Esophagus squamous epithelium (tissue), 5 donors: ENCODE results near the gene TMEM132E. TPM values are rescaled to one million over a fixed set of nuclear protein-coding genes. Genes with fewer than 3 reads are reported as not detected.

Experiments used
- DNase-seq: peaks from one replicate; lab custom pipeline; 2025; lab: John Stamatoyannopoulos, UW
- H3K27ac ChIP-seq, 4 donors: fragments of 200-600 bp; sonication (generic); one replicate each; pipeline ENCODE4 v1.5.1; 2016 to 2019; ENCODE audit warnings: mild to moderate bottlenecking in 1 of 4
- H3K27me3 ChIP-seq, 4 donors: fragments of 200-600 bp; sonication (generic); 1 replicate in 3 of 4; 2 replicates in 1 of 4; pipeline versions ENCODE4 v1.5.1 to v1.6.0; 2017 to 2021; ENCODE audit warnings: antibody characterized with exemption in 1 of 4
- H3K36me3 ChIP-seq, 3 donors: fragments of 200-600 bp; sonication (generic); one replicate each; pipeline ENCODE4 v1.5.1; 2016 to 2019
- H3K4me1 ChIP-seq, 3 donors: fragments of 200-600 bp; sonication (generic); one replicate each; pipeline ENCODE4 v1.5.1; 2017 to 2019
- H3K4me3 ChIP-seq, 4 donors: fragments of 200-600 bp; sonication (generic); 1 replicate in 3 of 4; 2 replicates in 1 of 4; pipeline ENCODE4 v1.5.1; 2016 to 2019; ENCODE audit warnings: mild to moderate bottlenecking in 2 of 4, moderate library complexity in 1 of 4
- H3K9me3 ChIP-seq, 3 donors: fragments of 200-600 bp; sonication (generic); one replicate each; pipeline ENCODE4 v1.5.1; 2016 to 2019
- POLR2A ChIP-seq, 4 donors: fragments of 450-650 bp; IDR thresholded peaks; one replicate each; pipeline ENCODE4 v1.6.1; 2017; ENCODE audit warnings: antibody characterized with exemption in 4 of 4, mild to moderate bottlenecking in 4 of 4, moderate library complexity in 3 of 4
- WGBS, 2 donors: methylation state at CpG; one replicate each; pipeline ENCODE4 v1.1.5; 2018; 5-methylcytosine and 5-hydroxymethylcytosine counted together
- intact Hi-C: fragments of 100-400 bp; cut with DNase I; formaldehyde crosslinking; loops from one replicate; pipeline ENCODE4 v1.15.0; 2022
- total RNA-seq, 4 donors: library from RNA; depleted of rRNA; stranded (reverse); fragments of >200 nt; gene quantifications; one replicate each; pipeline ENCODE4 v1.1.0, GENCODE V29; 2016
- TF ChIP-seq, protein P1 (sequence below), 6 experiments: fragments of 450-650 bp in 4 of 6; fragments of 200-600 bp in 2 of 6; sonication (generic) in 2 of 6; IDR thresholded peaks; one replicate each; pipeline ENCODE4 v1.5.1; 2016 to 2019; ENCODE audit warnings: antibody characterized with exemption in 6 of 6, mild to moderate bottlenecking in 4 of 6, moderate library complexity in 4 of 6
- donor health status: DM: yes; HTN: yes; CAD: no.

Gene TMEM132E
- total RNA-seq, 4 donors from 2014 or later: 0.19 TPM; not detected in 3

DNA sequence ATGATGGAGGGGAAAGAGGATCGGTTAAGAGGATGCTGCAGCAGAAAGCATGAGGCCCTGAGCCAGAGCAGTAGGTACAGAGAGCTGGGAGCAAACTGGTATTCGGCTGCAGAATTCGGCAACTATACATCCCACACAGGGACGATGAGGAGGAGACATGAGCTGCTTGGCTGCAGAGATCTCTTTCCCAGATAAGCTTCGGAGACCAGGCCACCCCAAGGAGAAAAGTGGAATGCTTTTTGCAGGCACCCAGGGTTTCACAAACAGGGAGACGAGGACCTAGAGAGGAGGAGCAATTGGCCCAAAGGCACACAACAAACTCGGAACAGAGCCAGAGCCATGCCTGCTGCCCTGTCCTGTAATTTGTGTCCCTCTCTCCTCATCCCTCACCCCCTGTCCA, 62.0 kb downstream of the TMEM132E start:
- Histone ChIP-seq H3K9me3 (no peaks in the 10 kb centered on the region), H3K27me3 (peaks cover 0 to 92% (median 0%) of the 10 kb centered on the region in 4 donors), H3K36me3 (no peaks in the 10 kb centered on the region), H3K27ac (no peak overlapping the region), H3K4me3 (no peak overlapping the region), H3K4me1 (peaks cover 5 to 13% (median 7%) of the 10 kb centered on the region in 3 donors)
- intact Hi-C loops: no loop called here
- WGBS, 2 donors: 47 to 62% methylated on average over 7 of the region's 7 CpGs
- TF ChIP-seq POLR2A (IDR thresholded peaks at IDR 0.05): no peak
- TF ChIP-seq, protein P1, sequence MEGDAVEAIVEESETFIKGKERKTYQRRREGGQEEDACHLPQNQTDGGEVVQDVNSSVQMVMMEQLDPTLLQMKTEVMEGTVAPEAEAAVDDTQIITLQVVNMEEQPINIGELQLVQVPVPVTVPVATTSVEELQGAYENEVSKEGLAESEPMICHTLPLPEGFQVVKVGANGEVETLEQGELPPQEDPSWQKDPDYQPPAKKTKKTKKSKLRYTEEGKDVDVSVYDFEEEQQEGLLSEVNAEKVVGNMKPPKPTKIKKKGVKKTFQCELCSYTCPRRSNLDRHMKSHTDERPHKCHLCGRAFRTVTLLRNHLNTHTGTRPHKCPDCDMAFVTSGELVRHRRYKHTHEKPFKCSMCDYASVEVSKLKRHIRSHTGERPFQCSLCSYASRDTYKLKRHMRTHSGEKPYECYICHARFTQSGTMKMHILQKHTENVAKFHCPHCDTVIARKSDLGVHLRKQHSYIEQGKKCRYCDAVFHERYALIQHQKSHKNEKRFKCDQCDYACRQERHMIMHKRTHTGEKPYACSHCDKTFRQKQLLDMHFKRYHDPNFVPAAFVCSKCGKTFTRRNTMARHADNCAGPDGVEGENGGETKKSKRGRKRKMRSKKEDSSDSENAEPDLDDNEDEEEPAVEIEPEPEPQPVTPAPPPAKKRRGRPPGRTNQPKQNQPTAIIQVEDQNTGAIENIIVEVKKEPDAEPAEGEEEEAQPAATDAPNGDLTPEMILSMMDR (IDR thresholded peaks at IDR 0.05): no peak
- no peak for DNase-seq

DNA sequence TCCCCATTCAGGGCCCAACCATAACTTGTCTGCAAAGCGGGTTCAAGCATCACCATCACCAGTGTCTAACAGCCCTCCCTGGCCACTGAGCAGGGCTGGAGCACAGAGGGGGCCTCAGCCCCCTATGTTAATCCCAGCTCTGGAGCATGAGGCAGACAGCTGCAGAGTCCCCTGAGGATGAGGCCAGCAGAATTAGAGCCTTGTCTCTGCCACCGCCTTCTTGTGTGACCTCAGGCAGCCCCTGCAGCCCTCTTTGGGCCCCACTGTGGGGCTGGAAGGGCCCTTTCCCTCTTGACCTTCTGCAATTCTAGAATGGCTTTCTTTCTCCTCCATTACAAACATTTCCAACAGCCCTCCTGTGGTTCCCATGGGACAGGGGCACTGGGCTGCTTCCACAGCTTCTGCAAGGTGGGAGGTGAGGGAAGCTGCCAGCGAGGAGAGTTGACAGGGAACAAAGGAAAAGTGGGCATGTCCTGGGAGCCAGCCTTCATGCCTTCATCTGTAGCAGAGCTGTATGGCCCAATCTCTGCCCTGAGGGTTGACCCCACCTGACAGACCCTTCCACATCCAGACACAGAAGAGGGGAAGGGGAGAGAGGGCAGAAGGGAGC, 65.7 kb downstream of the TMEM132E start:
- WGBS, 2 donors: 58 to 78% methylated on average over 2 to 3 of the region's 3 CpGs
- no peak overlapping the region for H3K27ac ChIP-seq
- TF ChIP-seq POLR2A (IDR thresholded peaks at IDR 0.05): no peak
- TF ChIP-seq, protein P1 (IDR thresholded peaks at IDR 0.05): no peak
- no peak for DNase-seq
- no peaks in the 10 kb centered on the region for H3K9me3 ChIP-seq
- intact Hi-C loops: no loop called here
- no peaks in the 10 kb centered on the region for H3K4me1 ChIP-seq
- peaks cover 0 to 64% (median 0%) of the 10 kb centered on the region in 4 donors for H3K27me3 ChIP-seq
- no peak overlapping the region for H3K4me3 ChIP-seq
- H3K36me3 ChIP-seq: no peaks in the 10 kb centered on the region

DNA sequence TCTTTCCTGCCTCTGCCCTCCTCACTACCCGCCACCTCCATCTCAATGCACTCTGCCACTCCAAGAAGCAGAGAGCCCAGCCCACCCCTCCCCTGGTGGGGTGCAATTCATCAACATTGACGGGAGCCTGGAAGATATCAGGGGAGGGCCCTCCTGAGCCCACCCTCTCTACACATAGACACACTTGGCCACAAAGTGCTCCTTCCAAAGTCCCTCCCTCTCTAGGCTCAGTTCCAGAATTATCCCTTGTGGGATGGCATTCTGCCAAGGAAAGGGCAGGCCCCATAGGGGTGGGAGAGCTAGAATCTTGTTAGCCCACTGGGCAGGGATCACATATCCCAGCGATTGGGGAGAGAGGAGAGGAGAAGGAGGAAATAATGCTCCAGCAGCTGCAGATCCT, 66.2 kb downstream of the TMEM132E start:
- Histone ChIP-seq H3K4me3 (no peak overlapping the region), H3K4me1 (no peaks in the 10 kb centered on the region), H3K9me3 (no peaks in the 10 kb centered on the region), H3K36me3 (no peaks in the 10 kb centered on the region), H3K27ac (no peak overlapping the region), H3K27me3 (peaks cover 0 to 65% (median 0%) of the 10 kb centered on the region in 4 donors)
- no peak for DNase-seq
- intact Hi-C loops: no loop called here
- WGBS, 2 donors: 17 to 18% methylated on average over 1 to 3 of the region's 3 CpGs
- no peak for TF ChIP-seq POLR2A (IDR thresholded peaks at IDR 0.05)
- TF ChIP-seq, protein P1 (IDR thresholded peaks at IDR 0.05): no peak

DNA sequence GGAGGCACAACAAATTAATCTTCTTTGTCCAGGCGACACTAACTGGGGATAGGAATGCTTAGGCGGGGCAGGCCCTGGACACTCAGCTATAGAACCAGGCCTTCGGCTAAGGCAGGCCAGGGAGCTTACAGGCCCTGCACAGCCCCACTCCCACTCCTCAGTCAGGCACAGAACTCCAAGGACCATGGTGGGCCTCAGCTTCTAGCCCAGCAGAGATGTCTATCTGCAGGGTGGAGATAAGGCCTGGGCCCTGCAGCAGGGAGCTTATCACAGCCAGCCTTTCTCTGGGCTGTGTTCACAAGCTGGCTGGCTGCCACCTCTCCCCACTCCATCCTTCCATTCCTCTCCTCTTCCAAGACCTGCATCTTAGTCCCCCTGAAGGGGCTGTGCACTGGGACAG, 68.1 kb downstream of the TMEM132E start:
- 93 to 100% methylated on average over 1 to 3 of the region's 3 CpGs for WGBS, 2 donors
- no peak for TF ChIP-seq POLR2A (IDR thresholded peaks at IDR 0.05)
- TF ChIP-seq, protein P1 (IDR thresholded peaks at IDR 0.05): no peak
- intact Hi-C loops: no loop called here

DNA sequence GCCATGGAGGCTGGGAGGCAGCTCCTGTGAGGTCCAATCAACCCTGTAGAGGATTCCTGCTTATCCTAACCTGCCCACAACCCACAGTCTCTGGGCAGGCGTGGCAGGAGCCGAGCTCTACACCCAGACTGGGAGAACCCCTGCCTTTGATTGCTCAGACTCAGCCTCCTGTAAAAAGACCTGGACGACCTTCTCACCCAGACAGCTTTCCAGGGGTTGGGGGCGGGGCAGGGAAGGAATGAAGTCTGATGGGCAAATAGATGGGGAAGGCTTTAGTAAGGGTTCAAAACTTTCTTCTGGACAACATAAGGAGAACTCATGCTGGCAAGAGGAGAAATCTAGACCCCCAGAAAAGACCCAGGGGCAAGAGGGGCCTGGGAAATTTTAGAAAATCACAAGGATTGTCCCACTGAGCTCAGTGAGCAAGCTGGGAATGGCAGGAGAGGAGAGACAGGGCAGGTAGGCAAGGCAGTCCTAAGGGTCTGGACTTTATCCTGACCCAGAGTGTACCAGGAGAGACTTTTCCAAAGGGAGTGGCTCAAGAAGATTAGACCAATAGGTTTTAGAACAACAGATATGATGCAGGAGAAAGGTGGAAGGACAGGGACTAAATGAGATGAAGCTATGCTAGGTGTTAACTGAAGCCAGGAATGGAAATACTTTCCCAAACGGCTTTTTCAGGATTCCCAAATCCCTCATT, 70.8 kb downstream of the TMEM132E start:
- Histone ChIP-seq H3K9me3 (no peaks in the 10 kb centered on the region), H3K36me3 (no peaks in the 10 kb centered on the region), H3K27ac (no peak overlapping the region), H3K4me1 (no peaks in the 10 kb centered on the region), H3K4me3 (no peak overlapping the region), H3K27me3 (peaks cover 0 to 61% (median 0%) of the 10 kb centered on the region in 4 donors)
- intact Hi-C loops: no loop called here
- WGBS, 2 donors: 43% methylated on average over 2 to 3 of the region's 5 CpGs
- no peak for TF ChIP-seq POLR2A (IDR thresholded peaks at IDR 0.05)
- TF ChIP-seq, protein P1 (IDR thresholded peaks at IDR 0.05): no peak
- no peak for DNase-seq

More for the DNA sequence above, 68.1 kb downstream of the TMEM132E start:
- H3K27me3 ChIP-seq: peaks cover 0 to 64% (median 0%) of the 10 kb centered on the region in 4 donors
- H3K27ac ChIP-seq: no peak overlapping the region
- no peak overlapping the region for H3K4me3 ChIP-seq
- no peaks in the 10 kb centered on the region for H3K9me3 ChIP-seq
- no peaks in the 10 kb centered on the region for H3K4me1 ChIP-seq
- DNase-seq: no peak
- no peaks in the 10 kb centered on the region for H3K36me3 ChIP-seq
